Keratinocyte (primary cell): ENCODE data around the gene MAGI1. TPM values are rescaled to one million over a fixed set of nuclear protein-coding genes. Genes with fewer than 3 reads are reported as not detected.

Experiments
- DNase-seq: peaks from one replicate; pipeline ENCODE4 v3.0.0-alpha.2; 2011; ENCODE audit warnings: low read depth, missing footprints, low spot score
- FAIRE-seq: peaks from 2 replicates; lab custom pipeline; 2011; peaks lifted over from hg19 to GRCh38; lab: Jason Lieb, UNC
- H2AFZ ChIP-seq: 2 replicates; pipeline ENCODE4 v1.6.0; 2012; ENCODE audit warnings: low read length, control low read depth, inconsistent platforms; ENCODE audit not compliant: control insufficient read depth
- H3K27ac ChIP-seq: 2 replicates; pipeline ENCODE4 v1.5.1; 2011; ENCODE audit warnings: low read length; ENCODE audit not compliant: control insufficient read depth, insufficient read depth
- H3K27me3 ChIP-seq: 3 replicates; pipeline ENCODE4 v1.6.0; 2011; ENCODE audit warnings: low read length; ENCODE audit not compliant: control insufficient read depth, insufficient read depth; ENCODE audit errors: extremely low read depth
- H3K36me3 ChIP-seq, 2 experiments: 2 replicates in 1 of 2; 3 replicates in 1 of 2; pipeline ENCODE4 v1.5.1; 2011; ENCODE audit warnings: low read length in 2 of 2, mild to moderate bottlenecking in 1 of 2; ENCODE audit not compliant: control insufficient read depth in 2 of 2, insufficient read depth in 2 of 2; ENCODE audit errors: extremely low read depth in 1 of 2
- H3K4me1 ChIP-seq: 3 replicates; pipeline ENCODE4 v1.5.1; 2011; ENCODE audit warnings: low read length; ENCODE audit not compliant: control insufficient read depth, insufficient read depth; ENCODE audit errors: extremely low read depth
- H3K4me2 ChIP-seq: 3 replicates; pipeline ENCODE4 v1.6.0; 2011; ENCODE audit warnings: low read depth, low read length; ENCODE audit not compliant: control insufficient read depth, insufficient read depth; ENCODE audit errors: extremely low read depth
- H3K4me3 ChIP-seq, 3 experiments: fragments of 200-600 bp in 1 of 3; sonication (generic) in 1 of 3; 2 replicates in 2 of 3; 3 replicates in 1 of 3; pipeline ENCODE4 v1.5.1; 2011 to 2016; ENCODE audit warnings: low read length in 3 of 3, mild to moderate bottlenecking in 3 of 3, control low read depth in 2 of 3, inconsistent platforms in 1 of 3, low read depth in 1 of 3, mixed read lengths in 1 of 3, mixed run types in 1 of 3, moderate library complexity in 1 of 3; ENCODE audit not compliant: control insufficient read depth in 2 of 3, insufficient read depth in 2 of 3; ENCODE audit errors: extremely low read depth in 1 of 3
- H3K79me2 ChIP-seq: 2 replicates; pipeline ENCODE4 v1.6.0; 2012; ENCODE audit warnings: low read length; ENCODE audit not compliant: control insufficient read depth, insufficient read depth
- H3K9ac ChIP-seq: 3 replicates; pipeline ENCODE4 v1.6.0; 2011; ENCODE audit warnings: low read length; ENCODE audit not compliant: control insufficient read depth, insufficient read depth; ENCODE audit errors: extremely low read depth
- H3K9me1 ChIP-seq: 3 replicates; pipeline ENCODE4 v1.6.0; 2011; ENCODE audit warnings: low read length; ENCODE audit not compliant: control insufficient read depth, insufficient read depth; ENCODE audit errors: extremely low read depth
- H3K9me3 ChIP-seq: 2 replicates; pipeline ENCODE4 v1.5.1; 2012; ENCODE audit warnings: low read depth, low read length; ENCODE audit not compliant: control insufficient read depth
- H4K20me1 ChIP-seq: 3 replicates; pipeline ENCODE4 v1.6.0; 2011; ENCODE audit warnings: low read length; ENCODE audit not compliant: control insufficient read depth, insufficient read depth; ENCODE audit errors: extremely low read depth
- CTCF ChIP-seq, 3 experiments: IDR thresholded peaks in 1 of 3; conservative IDR thresholded peaks in 1 of 3; optimal IDR thresholded peaks in 1 of 3; 2 replicates in 2 of 3; 3 replicates in 1 of 3; pipeline versions ENCODE3 to v1.5.1; 2011; ENCODE audit warnings: low read length in 3 of 3, mild to moderate bottlenecking in 3 of 3, moderate library complexity in 2 of 3, control low read depth in 1 of 3, inconsistent platforms in 1 of 3; ENCODE audit not compliant: insufficient read depth in 2 of 3; ENCODE audit errors: extremely low read depth in 1 of 3
- EZH2 ChIP-seq: IDR thresholded peaks from one replicate; pipeline ENCODE4 v1.6.1; 2012; ENCODE audit warnings: inconsistent platforms, mild to moderate bottlenecking, low read length, moderate library complexity
- dilution Hi-C: fragments of 300-500 bp; cut with MboI; formaldehyde crosslinking; loops from one replicate; pipeline ENCODE4 v1.7.0; 2020; ENCODE audit warnings: low sequenced_read_pairs; ENCODE audit not compliant: extremely low pct_ligation_motif_present
- polyA plus RNA-seq, 5 experiments: library from polyadenylated mRNA; depleted of rRNA in 3 of 5; stranded (reverse) in 3 of 5; stranded (forward) in 1 of 5; unstranded in 1 of 5; fragments of >200 nt; gene quantifications; 1 replicate in 1 of 5; 2 replicates in 3 of 5; 3 replicates in 1 of 5; pipeline versions ENCODE4 v1.2.1 to v1.2.3, GENCODE V29; 2011 to 2012; ENCODE audit warnings: missing spikeins in 2 of 5, low read depth in 1 of 5, low replicate concordance in 1 of 5

MAGI1 gene
- polyA plus RNA-seq, 1 donor (not counting 4 experiments of a cell fraction or from before 2014, with no cell fraction given): 10.9 TPM

DNA sequence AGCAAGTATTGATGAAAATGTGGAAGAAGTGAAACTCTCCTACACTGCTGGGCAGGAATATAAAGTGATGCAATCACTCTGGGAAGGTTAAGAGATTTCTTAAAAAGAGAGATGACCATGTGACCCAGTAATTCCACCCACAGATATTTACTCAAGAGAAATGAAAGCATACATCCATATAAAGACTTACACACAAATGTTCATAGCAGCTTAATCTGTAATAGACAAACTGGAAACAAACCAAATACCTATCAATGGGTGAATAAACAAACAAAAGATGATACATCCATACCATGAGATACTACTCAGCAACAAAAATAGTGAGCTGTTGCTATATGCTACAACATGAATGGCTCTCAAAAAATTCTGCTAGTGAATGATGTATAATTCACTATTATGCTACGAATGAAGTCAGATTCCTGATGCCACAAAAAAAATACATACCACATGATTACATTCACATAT, 463.3 kb downstream of the MAGI1 start:
- H3K4me2 ChIP-seq: peak overlapping the region; percentile 9
- dilution Hi-C loops: no loop called here
- no peak overlapping the region for H3K4me3 ChIP-seq
- H3K27me3 ChIP-seq: no peaks in the 10 kb centered on the region
- peaks cover 20% of the 10 kb centered on the region for H3K4me1 ChIP-seq
- FAIRE-seq: peak; percentile 74
- H4K20me1 ChIP-seq: no peaks in the 10 kb centered on the region
- H3K79me2 ChIP-seq: peaks cover 2% of the 10 kb centered on the region
- no peaks in the 10 kb centered on the region for H3K9me1 ChIP-seq
- DNase-seq: peak; percentile 81
- TF ChIP-seq CTCF (optimal IDR thresholded peaks at IDR 0.05 in 1 of 3, IDR thresholded peaks at IDR 0.05 in 1 of 3, conservative IDR thresholded peaks at IDR 0.05 in 1 of 3; ENCODE audit: extremely low read depth in 1 of 3, insufficient read depth in 2 of 3, low read length in 3 of 3) (no peak), EZH2 (no peak)
- H3K27ac ChIP-seq: peak overlapping the region; percentile 59
- H3K9me3 ChIP-seq: no peaks in the 10 kb centered on the region
- no peaks in the 10 kb centered on the region for H3K36me3 ChIP-seq
- H3K9ac ChIP-seq: no peak overlapping the region
- no peak overlapping the region for H2AFZ ChIP-seq

DNA sequence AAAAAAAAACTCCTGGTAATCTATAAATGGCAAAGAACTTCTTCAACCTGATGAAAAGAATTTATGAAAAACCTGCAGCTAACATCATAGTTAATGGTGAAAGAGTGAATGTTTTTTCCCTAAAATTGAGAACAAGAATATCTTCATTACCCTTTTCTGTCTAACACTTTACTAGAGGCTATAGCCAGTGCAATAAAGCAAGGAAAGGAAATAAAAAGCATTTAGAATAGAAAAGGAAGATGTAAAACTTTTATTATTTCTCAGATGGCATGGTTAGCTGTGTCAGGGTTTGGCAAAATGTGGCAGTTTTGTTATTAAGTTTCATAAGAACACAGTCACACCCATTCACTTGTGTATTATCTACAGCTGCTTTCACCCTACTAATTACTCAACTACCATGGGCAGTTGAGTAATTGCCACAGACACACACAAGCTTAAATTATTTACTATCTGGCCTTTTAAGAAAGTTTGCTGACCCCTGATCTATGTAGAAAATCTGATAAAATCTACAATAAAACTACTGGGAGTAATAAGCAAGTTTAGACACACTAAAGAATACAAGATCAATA, 465.1 kb downstream of the MAGI1 start:
- no peak for FAIRE-seq
- DNase-seq: no peak
- dilution Hi-C loops: no loop called here

More for the DNA sequence above, 465.1 kb downstream of the MAGI1 start:
- Histone ChIP-seq H3K4me3 (no peak overlapping the region), H3K27me3 (no peaks in the 10 kb centered on the region), H3K9me3 (no peaks in the 10 kb centered on the region), H3K9me1 (no peaks in the 10 kb centered on the region), H3K9ac (no peak overlapping the region), H3K4me2 (no peak overlapping the region), H3K36me3 (no peaks in the 10 kb centered on the region), H2AFZ (no peak overlapping the region), H3K4me1 (peaks cover 20% of the 10 kb centered on the region), H4K20me1 (no peaks in the 10 kb centered on the region), H3K79me2 (peaks cover 2% of the 10 kb centered on the region), H3K27ac (no peak overlapping the region)
- TF ChIP-seq CTCF (optimal IDR thresholded peaks at IDR 0.05 in 1 of 3, IDR thresholded peaks at IDR 0.05 in 1 of 3, conservative IDR thresholded peaks at IDR 0.05 in 1 of 3; ENCODE audit: extremely low read depth in 1 of 3, insufficient read depth in 2 of 3, low read length in 3 of 3) (no peak), EZH2 (no peak)
